Astrocyte of the cerebellum (primary cell): ENCODE measurements around the gene GRIP1.
A peak's percentile ranks its signal among the peaks of the same experiment; 100 is the strongest.

Experiments used
- DNase-seq: peaks from one replicate; pipeline ENCODE4 v3.0.0-alpha.2; 2011; ENCODE audit warnings: low read depth
- H3K4me3 ChIP-seq: 2 replicates; pipeline ENCODE4 v1.5.1; 2011; ENCODE audit warnings: mild to moderate bottlenecking, low read depth, low read length, moderate library complexity
- in situ Hi-C: cut with HindIII; loops from 2 replicates; pipeline ENCODE4 v1.10.0; 2017; ENCODE audit warnings: low sequenced_read_pairs
- TF ChIP-seq, protein P1 (sequence below): IDR thresholded peaks from 2 replicates; pipeline ENCODE4 v1.5.1; 2012; ENCODE audit warnings: low read length, low read depth, moderate library complexity, mild to moderate bottlenecking; ENCODE audit errors: missing control alignments

GRIP1 gene

GRCh38 chr12:66662179-66662578, 16.7 kb downstream of the GRIP1 start:
- no peak for DNase-seq
- in situ Hi-C loops, result no loop called here
- H3K4me3 ChIP-seq, result no peak overlapping the region
- TF ChIP-seq, protein P1, sequence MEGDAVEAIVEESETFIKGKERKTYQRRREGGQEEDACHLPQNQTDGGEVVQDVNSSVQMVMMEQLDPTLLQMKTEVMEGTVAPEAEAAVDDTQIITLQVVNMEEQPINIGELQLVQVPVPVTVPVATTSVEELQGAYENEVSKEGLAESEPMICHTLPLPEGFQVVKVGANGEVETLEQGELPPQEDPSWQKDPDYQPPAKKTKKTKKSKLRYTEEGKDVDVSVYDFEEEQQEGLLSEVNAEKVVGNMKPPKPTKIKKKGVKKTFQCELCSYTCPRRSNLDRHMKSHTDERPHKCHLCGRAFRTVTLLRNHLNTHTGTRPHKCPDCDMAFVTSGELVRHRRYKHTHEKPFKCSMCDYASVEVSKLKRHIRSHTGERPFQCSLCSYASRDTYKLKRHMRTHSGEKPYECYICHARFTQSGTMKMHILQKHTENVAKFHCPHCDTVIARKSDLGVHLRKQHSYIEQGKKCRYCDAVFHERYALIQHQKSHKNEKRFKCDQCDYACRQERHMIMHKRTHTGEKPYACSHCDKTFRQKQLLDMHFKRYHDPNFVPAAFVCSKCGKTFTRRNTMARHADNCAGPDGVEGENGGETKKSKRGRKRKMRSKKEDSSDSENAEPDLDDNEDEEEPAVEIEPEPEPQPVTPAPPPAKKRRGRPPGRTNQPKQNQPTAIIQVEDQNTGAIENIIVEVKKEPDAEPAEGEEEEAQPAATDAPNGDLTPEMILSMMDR, result no peak

GRCh38 chr12:66661357-66661756, 17.5 kb downstream of the GRIP1 start:
- DNase-seq, result no peak
- in situ Hi-C loops, result no loop called here
- TF ChIP-seq, protein P1, result no peak
- no peak overlapping the region for H3K4me3 ChIP-seq

GRCh38 chr12:66653796-66654195, 25.1 kb downstream of the GRIP1 start:
- no peak for DNase-seq
- H3K4me3 ChIP-seq, result no peak overlapping the region
- TF ChIP-seq, protein P1, result no peak
- in situ Hi-C loops, result no loop called here

DNA sequence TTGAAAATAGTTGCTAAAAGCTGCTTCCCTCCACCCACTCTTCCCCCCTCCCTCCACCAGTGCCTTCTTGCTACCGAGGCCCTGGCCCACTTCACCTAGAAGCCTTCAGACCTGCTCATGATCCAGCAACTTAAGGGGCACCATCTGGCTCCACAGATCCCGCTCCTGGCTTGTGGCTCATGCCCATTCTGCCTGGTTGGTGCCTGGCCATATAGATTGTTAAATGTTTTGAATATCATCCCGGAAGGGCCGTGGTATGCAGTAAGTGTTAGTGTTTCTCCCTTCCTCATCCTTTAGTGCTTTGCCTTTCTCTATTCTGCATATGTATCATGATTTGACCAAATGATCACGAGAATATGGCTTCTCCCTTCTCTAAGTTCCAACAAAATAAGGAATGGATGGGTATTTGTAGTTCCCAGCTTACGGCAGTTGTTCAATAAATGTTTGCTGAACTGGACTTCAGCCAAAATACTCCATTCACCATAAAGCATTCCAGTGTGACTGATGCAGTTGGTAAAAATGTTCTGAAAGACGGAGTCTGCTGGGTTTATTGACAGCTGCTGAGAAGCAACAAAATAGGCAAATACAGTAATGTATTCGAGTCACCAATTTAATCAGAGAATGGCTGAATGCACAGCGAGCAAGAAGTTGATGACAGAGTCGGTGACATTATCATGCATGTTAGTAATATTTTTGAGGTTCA, 30.7 kb downstream of the GRIP1 start:
- peak; percentile 24 for DNase-seq
- no peak overlapping the region for H3K4me3 ChIP-seq
- in situ Hi-C loops, result no loop called here
- TF ChIP-seq, protein P1, result no peak

DNA sequence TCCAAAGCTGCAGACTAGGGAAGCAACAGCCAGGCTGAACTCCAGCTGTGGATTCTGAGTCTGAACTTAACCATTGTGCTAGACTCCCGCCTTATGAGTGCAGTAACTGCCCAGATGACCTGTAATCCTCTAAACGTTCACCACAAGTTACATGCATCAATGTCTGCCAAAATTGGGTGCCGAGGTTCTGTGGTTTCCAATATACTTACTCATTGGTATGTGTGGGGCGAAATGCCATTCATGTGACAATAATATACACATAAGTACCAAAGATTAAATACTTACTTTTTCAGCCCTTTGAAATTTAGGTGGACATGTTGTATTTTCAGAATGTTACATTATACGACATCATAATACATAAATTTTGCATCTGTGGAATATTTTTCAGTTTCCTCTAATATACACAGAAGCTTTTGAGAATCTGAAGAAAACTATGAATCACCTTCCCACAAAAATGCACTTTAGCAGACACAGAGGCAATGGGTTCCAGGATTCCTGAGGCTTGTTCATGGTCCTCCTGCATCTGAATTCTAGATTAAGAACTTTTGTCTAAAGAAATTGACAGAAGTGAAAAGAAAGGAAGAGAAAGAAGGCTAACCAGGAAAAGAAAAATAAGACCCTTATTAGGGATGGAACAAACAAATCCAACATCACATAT, 31.7 kb downstream of the GRIP1 start:
- in situ Hi-C loops, result no loop called here
- TF ChIP-seq, protein P1, result no peak
- H3K4me3 ChIP-seq, result no peak overlapping the region
- DNase-seq, result peak; percentile 98

DNA sequence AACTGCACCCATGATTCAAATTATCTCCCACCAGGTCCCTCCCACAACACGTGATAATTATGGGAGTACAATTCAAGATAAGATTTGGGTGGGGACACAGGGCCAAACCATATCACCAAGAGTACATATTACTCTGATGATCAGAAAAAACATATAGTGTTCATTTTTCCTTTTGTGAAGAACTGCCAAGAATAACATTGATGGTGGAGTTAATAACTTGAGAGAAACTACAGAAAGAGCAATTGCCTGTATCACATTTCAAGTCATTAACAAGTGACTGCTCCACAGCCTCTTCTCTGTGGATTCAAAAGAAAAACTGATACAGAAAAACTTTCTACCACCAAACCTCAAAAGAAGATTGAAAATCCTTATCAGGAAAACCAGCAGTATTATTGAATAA, 34.7 kb downstream of the GRIP1 start:
- DNase-seq, result no peak
- no peak overlapping the region for H3K4me3 ChIP-seq
- TF ChIP-seq, protein P1, result no peak
- in situ Hi-C loops, result no loop called here
